Calu3 (cell line): ENCODE results near the gene PPP3CA. TPM values are rescaled to one million over a fixed set of nuclear protein-coding genes. Genes with fewer than 3 reads are reported as not detected.

Experiments
- BruUV-seq: library from RNA; stranded (reverse); fragments of 400-500 nt; replicated peaks from 2 replicates; lab custom pipeline; 2021; lab: Mats Ljungman, UMichigan
- CTCF ChIA-PET: fragments of 300-600 bp; sonication (Branson Sonifier 250); formaldehyde crosslinking; loops from one replicate; lab custom pipeline; 2022; ENCODE audit warnings: antibody characterized with exemption; lab: Charles Lee
- DNase-seq: peaks from one replicate; pipeline ENCODE4 v3.0.0; 2022
- H3K27ac Mint-ChIP-seq: one replicate; pipeline ENCODE4 v1.8.0; 2022; ENCODE audit warnings: mixed read lengths; ENCODE audit not compliant: unreplicated experiment
- H3K27me3 Mint-ChIP-seq: one replicate; pipeline ENCODE4 v1.8.0; 2022; ENCODE audit warnings: mixed read lengths; ENCODE audit not compliant: unreplicated experiment
- H3K36me3 Mint-ChIP-seq: one replicate; pipeline ENCODE4 v1.8.0; 2022; ENCODE audit warnings: mild to moderate bottlenecking, moderate library complexity, mixed read lengths; ENCODE audit not compliant: insufficient read depth, unreplicated experiment
- H3K4me1 Mint-ChIP-seq: one replicate; pipeline ENCODE4 v1.8.0; 2022; ENCODE audit warnings: mild to moderate bottlenecking, low read depth, mixed read lengths; ENCODE audit not compliant: unreplicated experiment
- H3K4me3 Mint-ChIP-seq: one replicate; pipeline ENCODE4 v1.8.0; 2022; ENCODE audit warnings: mild to moderate bottlenecking, low read depth, moderate library complexity, mixed read lengths; ENCODE audit not compliant: unreplicated experiment
- H3K9me3 Mint-ChIP-seq: one replicate; pipeline ENCODE4 v1.8.0; 2022; ENCODE audit warnings: low read depth, mixed read lengths; ENCODE audit not compliant: unreplicated experiment
- intact Hi-C: fragments of 100-400 bp; cut with micrococcal nuclease; formaldehyde crosslinking; loops from one replicate; pipeline ENCODE4 v1.10.0; 2022; ENCODE audit not compliant: unreplicated experiment
- total RNA-seq: library from RNA; stranded (reverse); gene quantifications from 2 replicates; pipeline ENCODE4 v1.2.3, GENCODE V29; 2022
- TF ChIP-seq, protein P1 (sequence below): fragments of 200-600 bp; IDR thresholded peaks from one replicate; pipeline ENCODE4 v1.8.0; 2022; ENCODE audit warnings: antibody characterized with exemption; ENCODE audit not compliant: unreplicated experiment

Gene PPP3CA
- total RNA-seq, 1 experiment from 2014 or later = 33.7 TPM

DNA sequence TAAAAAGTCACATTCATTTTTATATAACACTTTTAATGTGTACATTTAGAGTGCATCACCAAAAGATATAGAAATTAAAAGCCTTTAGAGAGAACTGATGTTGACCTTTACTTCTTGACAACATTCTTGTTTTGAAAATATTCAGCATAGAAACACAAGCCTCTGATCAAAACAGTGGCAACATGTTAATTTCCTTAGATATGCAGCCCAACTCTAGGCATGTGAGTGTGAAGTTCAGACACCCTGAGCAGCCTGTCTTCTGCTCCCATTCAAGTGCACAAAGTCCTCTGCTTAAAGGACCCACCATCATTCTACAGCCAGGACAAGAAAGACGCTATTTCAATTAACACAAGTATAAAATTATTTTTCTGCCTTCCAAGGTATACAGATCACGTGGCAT, 60.0 kb downstream of the PPP3CA start:
- no peaks in the 10 kb centered on the region for H3K36me3 Mint-ChIP-seq
- no peak overlapping the region for H3K27ac Mint-ChIP-seq
- BruUV-seq = no TSS peak
- CTCF ChIA-PET = no interaction called here
- no peak for DNase-seq
- no peaks in the 10 kb centered on the region for H3K27me3 Mint-ChIP-seq
- TF ChIP-seq, protein P1, sequence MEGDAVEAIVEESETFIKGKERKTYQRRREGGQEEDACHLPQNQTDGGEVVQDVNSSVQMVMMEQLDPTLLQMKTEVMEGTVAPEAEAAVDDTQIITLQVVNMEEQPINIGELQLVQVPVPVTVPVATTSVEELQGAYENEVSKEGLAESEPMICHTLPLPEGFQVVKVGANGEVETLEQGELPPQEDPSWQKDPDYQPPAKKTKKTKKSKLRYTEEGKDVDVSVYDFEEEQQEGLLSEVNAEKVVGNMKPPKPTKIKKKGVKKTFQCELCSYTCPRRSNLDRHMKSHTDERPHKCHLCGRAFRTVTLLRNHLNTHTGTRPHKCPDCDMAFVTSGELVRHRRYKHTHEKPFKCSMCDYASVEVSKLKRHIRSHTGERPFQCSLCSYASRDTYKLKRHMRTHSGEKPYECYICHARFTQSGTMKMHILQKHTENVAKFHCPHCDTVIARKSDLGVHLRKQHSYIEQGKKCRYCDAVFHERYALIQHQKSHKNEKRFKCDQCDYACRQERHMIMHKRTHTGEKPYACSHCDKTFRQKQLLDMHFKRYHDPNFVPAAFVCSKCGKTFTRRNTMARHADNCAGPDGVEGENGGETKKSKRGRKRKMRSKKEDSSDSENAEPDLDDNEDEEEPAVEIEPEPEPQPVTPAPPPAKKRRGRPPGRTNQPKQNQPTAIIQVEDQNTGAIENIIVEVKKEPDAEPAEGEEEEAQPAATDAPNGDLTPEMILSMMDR = no peak
- peaks cover 50% of the 10 kb centered on the region for H3K4me1 Mint-ChIP-seq
- intact Hi-C loops = no loop called here
- H3K4me3 Mint-ChIP-seq = no peak overlapping the region
- H3K9me3 Mint-ChIP-seq = no peaks in the 10 kb centered on the region

DNA sequence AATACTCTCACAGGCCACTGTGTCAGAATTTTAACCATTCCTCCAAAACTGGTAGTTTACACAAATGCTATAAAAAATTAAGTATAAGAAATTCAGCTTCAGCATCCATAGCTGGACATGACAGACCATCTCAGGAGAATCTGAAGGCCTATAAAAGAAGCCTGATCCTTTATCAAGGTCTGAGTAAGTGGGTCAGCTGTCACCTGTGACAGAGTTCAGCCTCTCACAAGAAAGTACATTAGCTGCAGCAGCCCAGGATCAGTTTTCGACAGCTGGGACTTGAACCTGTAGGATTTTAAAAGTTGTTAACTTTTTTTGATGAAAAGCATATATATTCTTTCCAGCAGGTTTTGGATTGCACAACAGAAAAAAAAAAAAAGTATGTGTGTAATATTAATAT, 60.7 kb downstream of the PPP3CA start:
- Mint-ChIP-seq H3K4me3 (no peak overlapping the region), H3K4me1 (peaks cover 44% of the 10 kb centered on the region), H3K36me3 (no peaks in the 10 kb centered on the region), H3K9me3 (no peaks in the 10 kb centered on the region), H3K27me3 (no peaks in the 10 kb centered on the region), H3K27ac (no peak overlapping the region)
- no peak for DNase-seq
- intact Hi-C loops = no loop called here
- CTCF ChIA-PET = no interaction called here
- BruUV-seq = no TSS peak
- TF ChIP-seq, protein P1 = no peak

DNA sequence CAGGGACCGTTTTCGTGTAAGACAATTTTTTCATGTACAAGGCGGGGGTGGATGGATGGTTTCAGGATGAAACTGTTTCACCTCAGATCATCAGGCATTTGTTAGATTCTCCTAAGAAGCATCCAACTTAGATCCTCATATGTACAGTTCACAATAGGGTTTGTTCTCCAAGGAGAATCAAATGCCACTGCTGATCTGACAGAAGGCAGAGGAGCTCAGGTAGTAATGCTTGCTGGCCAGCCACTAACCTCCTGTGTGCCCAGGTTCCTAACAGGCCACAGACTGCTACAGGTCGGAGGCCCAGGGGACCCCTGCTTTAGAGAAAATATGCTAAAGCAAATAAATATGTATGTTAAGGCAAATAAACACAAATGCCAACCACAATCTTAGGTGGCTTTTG, 61.3 kb downstream of the PPP3CA start:
- Mint-ChIP-seq H3K9me3 (no peaks in the 10 kb centered on the region), H3K4me1 (peaks cover 37% of the 10 kb centered on the region), H3K27me3 (no peaks in the 10 kb centered on the region), H3K4me3 (no peak overlapping the region), H3K27ac (peak overlapping the region; percentile 44), H3K36me3 (no peaks in the 10 kb centered on the region)
- DNase-seq = no peak
- BruUV-seq = no TSS peak
- intact Hi-C loops = no loop called here
- TF ChIP-seq, protein P1 = no peak
- CTCF ChIA-PET = interaction anchor here (0.6 to 0.7 kb wide), 2 partner anchors 101 to 559 kb away, joined by 3 read pairs; no protein-coding TSS in a partner anchor

DNA sequence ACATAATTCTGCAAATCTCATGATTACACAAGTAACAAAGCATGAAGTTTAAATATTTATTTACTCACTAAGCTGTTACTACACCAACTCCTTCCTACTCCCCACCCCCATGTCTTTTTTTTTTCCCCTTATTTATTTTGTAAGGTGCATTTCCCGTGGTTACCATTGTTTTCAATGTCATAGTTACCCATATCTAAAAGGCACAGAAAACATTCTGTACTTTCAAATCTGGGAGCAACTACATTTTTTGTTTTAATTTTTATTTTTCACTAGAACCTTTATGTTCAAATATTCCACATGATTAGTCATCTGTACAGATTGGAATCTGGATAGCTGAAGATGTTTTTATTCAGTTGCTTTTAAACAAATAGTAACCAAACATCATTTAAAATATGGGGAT, 62.8 kb downstream of the PPP3CA start:
- peak overlapping the region; percentile 4 for H3K4me3 Mint-ChIP-seq
- no peaks in the 10 kb centered on the region for H3K36me3 Mint-ChIP-seq
- intact Hi-C loops = no loop called here
- DNase-seq = no peak
- H3K27me3 Mint-ChIP-seq = no peaks in the 10 kb centered on the region
- no TSS peak for BruUV-seq
- CTCF ChIA-PET = no interaction called here
- TF ChIP-seq, protein P1 = no peak
- no peaks in the 10 kb centered on the region for H3K9me3 Mint-ChIP-seq
- H3K4me1 Mint-ChIP-seq = peaks cover 36% of the 10 kb centered on the region
- peak overlapping the region; percentile 48 for H3K27ac Mint-ChIP-seq
